Stomach (tissue), 4 donors: ENCODE data around the gene NBPF20.
"Not testable (repeated sequence)": the region's sequence is repeated elsewhere in the genome, so short reads cannot be mapped to it uniquely, and the experiment has no call there.

ENCODE experiments used
- CTCF ChIP-seq, 7 experiments: fragments of 450-650 bp in 4 of 7; fragments of 200-600 bp in 3 of 7; sonication (generic) in 3 of 7; IDR thresholded peaks; one replicate each; pipeline ENCODE4 v1.5.1; 2016 to 2019; ENCODE audit warnings: antibody characterized with exemption in 7 of 7, control low read depth in 2 of 7, mild to moderate bottlenecking in 1 of 7
- EP300 ChIP-seq: sonication (generic); formaldehyde crosslinking; IDR thresholded peaks from one replicate; pipeline ENCODE4 v1.6.1; 2017; ENCODE audit warnings: antibody characterized with exemption
- POLR2A ChIP-seq, 4 donors: fragments of 450-650 bp; IDR thresholded peaks; one replicate each; pipeline ENCODE4 v1.6.1; 2016; ENCODE audit warnings: antibody characterized with exemption in 4 of 4, control low read depth in 2 of 4, mild to moderate bottlenecking in 1 of 4, moderate library complexity in 1 of 4
- POLR2AphosphoS5 ChIP-seq, 3 donors: sonication (generic); formaldehyde crosslinking; IDR thresholded peaks; one replicate each; pipeline ENCODE4 v1.6.1; 2016; ENCODE audit warnings: antibody characterized with exemption in 3 of 3

- TF ChIP-seq EP300; CTCF (IDR thresholded peaks at IDR 0.05); POLR2A (IDR thresholded peaks at IDR 0.05); POLR2AphosphoS5 (IDR thresholded peaks at IDR 0.05): not testable (repeated sequence)
Observed at GRCh38 chr1:145459591-145459990, 34.2 kb upstream of the NBPF20 start.
